Activated naive CD4-positive, alpha-beta T cell treated with anti-CD3 and anti-CD28 coated beads, Interleukin-2, amount 10 ng/mL, durations not matched to agents 7 days and 5 days (primary cell): ENCODE measurements around the gene CCL19.

Source experiments
- CTCF ChIA-PET: fragments of 350-600 bp; sonication (Branson Sonifier 250); formaldehyde crosslinking; loops from one replicate; lab custom pipeline; 2021; ENCODE audit warnings: antibody characterized with exemption; lab: Charles Lee
- DNase-seq: peaks from one replicate; pipeline ENCODE4 v3.0.0-alpha.2; 2020
- H3K27ac Mint-ChIP-seq: one replicate; pipeline ENCODE4 v1.8.0; 2021; ENCODE audit warnings: mild to moderate bottlenecking, moderate library complexity, mixed read lengths
- H3K27me3 Mint-ChIP-seq: one replicate; pipeline ENCODE4 v1.8.0; 2021; ENCODE audit warnings: mild to moderate bottlenecking, mixed read lengths
- H3K36me3 Mint-ChIP-seq: one replicate; pipeline ENCODE4 v1.8.0; 2021; ENCODE audit warnings: mixed read lengths
- H3K4me1 Mint-ChIP-seq: one replicate; pipeline ENCODE4 v1.8.0; 2021; ENCODE audit warnings: mixed read lengths
- H3K4me3 Mint-ChIP-seq: one replicate; pipeline ENCODE4 v1.8.0; 2021; ENCODE audit warnings: mild to moderate bottlenecking, moderate library complexity, mixed read lengths
- H3K9me3 Mint-ChIP-seq: one replicate; pipeline ENCODE4 v1.8.0; 2021; ENCODE audit warnings: mixed read lengths

The CCL19 gene

DNA sequence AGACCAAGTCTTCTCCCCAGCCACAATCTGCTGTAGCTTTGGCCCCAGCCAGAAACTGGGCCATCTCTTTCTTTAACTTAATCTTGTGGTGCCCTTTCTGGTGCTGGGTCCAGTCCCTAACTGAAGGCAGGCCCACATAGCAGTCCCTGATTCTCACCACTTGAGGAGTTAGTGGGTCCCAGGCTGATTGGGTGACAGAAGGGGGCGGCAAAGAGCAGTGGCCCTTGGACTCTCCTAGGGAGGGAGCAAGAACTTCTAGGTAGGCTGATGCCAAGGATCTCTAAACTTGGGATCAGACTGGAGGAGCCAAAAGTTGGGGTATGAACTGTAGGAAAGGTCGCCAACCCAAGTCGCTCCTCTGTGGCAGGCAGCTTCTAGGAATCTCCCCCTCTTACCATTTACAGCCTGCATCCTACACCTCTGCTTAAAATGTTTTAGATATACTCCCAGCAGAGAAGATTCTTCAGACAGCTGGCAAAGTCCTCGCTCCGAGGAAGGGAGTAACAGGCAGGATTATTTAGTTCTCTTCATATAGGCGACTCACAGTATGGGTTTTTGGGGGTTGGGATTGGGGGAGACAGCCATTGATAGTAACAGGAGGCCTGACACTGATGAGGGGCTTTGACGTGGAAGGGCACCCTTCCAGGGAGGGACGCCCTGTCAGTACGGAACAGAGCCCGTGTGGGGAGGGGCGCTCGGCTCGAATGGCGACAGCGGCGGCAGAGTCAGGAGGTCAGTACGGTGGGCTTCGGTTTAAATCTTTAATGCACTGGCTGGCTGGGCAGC, 26.6 kb downstream of the CCL19 start:
- peaks cover 7% of the 10 kb centered on the region for H3K9me3 Mint-ChIP-seq
- peak overlapping the region; percentile 93 for H3K27ac Mint-ChIP-seq
- CTCF ChIA-PET = interaction anchor here (0.8 to 5.2 kb wide), 12 partner anchors 10 to 54 kb away, joined by 3 to 36 read pairs (median 4); partner anchors contain the start of genes GALT and SIGMAR1

DNA sequence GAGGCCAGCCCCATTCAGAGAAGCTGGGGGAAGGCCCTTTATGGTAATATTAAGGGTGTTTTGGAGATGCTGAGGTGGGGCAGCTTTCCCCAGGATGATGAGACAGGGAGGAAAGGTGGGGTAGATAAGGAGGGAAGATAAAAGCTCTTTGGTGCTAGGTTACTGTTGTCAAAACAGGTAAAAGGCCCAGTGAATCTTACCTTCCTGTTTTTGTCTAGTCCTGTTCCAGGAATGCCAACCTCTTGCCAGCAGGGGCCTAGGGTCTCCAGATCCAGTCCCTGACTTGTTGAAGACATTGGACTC, 27.8 kb downstream of the CCL19 start:
- CTCF ChIA-PET = interaction anchor here (0.6 to 5.2 kb wide), 8 partner anchors 11 to 261 kb away, joined by 3 to 36 read pairs (median 4); partner anchors contain the start of genes GALT, IL11RA and SIGMAR1

More for the DNA sequence above, 26.6 kb downstream of the CCL19 start:
- Mint-ChIP-seq H3K4me1 (peaks cover 49% of the 10 kb centered on the region), H3K36me3 (peaks cover 38% of the 10 kb centered on the region), H3K4me3 (peak overlapping the region; percentile 85), H3K27me3 (peaks cover 15% of the 10 kb centered on the region)
- peak; percentile 84 for DNase-seq

DNA sequence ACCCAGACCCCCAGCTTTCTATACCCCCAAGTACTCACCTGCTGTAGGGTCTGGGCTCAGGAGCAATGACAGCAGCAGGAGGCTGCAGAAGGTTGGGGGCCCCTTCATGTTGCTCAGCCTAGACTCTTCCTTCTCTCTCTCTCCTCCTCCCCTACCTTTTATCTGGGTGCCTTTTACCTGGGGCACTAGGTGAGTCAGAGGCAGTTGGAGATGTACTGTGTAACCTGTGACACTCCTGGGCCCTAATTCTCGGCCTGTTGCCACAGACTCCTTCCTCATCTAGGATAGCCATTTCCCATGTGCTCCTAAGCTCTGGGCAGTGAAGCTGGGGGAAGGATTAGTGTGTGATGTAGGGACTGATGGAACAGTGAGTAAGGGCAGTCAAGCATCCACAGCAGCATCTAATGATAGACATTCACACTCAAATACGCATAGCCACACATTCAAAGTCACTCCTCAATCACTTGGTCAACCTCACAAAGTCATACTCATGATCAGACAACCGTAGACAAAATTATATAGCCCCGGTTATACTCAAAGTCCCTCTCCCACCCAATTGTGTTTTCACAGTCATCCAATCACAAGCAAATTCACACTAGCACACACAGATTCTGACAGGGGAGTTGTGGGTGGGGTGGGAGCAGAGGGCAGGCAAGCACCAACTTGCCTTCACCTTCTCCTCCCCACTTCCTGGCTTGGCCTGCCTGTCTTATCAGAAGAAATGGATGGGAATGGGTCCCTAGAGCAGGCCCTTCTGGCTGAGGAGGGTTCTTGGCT, 28.4 kb downstream of the CCL19 start, which contains the start of gene CCL27:
CCL27 (minus strand) TSS at position 132 of the 777 bp plus-strand sequence; CDS start at position 108, 24 bp downstream.
- H3K27me3 Mint-ChIP-seq = peaks cover 10% of the 10 kb centered on the region
- DNase-seq = peak; percentile 40
- CTCF ChIA-PET = interaction anchor here (0.6 to 5.2 kb wide), 8 partner anchors 10 to 260 kb away, joined by 3 to 36 read pairs (median 4); partner anchors contain the start of genes GALT and IL11RA

More for the DNA sequence above, 27.8 kb downstream of the CCL19 start:
- no peak for DNase-seq
- Mint-ChIP-seq H3K27ac (peak overlapping the region; percentile 93), H3K36me3 (peaks cover 30% of the 10 kb centered on the region), H3K4me3 (peak overlapping the region; percentile 24), H3K4me1 (peaks cover 49% of the 10 kb centered on the region), H3K9me3 (no peaks in the 10 kb centered on the region), H3K27me3 (peaks cover 11% of the 10 kb centered on the region)

DNA sequence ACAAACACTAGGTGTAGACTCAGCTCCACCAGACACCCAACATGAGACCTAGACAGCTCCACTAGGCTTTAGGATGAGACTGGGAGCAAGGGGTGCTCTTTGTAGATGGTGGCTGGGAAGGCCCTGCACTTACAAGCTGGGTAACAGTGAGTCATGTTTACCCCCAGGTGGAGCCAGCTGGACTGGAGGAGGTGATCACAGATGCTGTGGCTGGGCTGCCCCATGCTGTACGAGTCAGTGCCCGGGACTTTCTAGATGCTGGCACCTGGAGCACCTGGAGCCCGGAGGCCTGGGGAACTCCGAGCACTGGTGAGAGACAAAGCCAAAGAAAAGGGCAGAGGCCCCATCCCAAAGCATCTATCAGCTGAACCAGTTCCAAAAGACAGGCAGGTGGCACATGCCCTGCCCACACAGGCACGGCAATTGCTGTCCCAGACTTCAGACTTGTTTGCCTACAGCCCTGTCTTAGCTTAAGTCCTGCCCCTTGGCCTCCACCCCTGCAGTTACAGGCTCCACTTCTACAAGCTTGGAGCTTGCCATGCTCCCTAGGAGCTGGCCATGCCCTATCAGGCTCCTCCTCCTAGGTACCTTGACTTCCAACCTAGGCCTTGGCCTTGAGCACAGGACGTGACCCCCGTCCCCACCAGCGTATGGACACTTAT, 31.4 kb downstream of the CCL19 start:
- Mint-ChIP-seq H3K4me1 (peaks cover 36% of the 10 kb centered on the region), H3K36me3 (peaks cover 24% of the 10 kb centered on the region), H3K27me3 (no peaks in the 10 kb centered on the region), H3K4me3 (no peak overlapping the region), H3K9me3 (no peaks in the 10 kb centered on the region), H3K27ac (no peak overlapping the region)
- no peak for DNase-seq
- CTCF ChIA-PET = interaction anchor here (1.1 to 2.4 kb wide), 3 partner anchors 12 to 43 kb away, joined by 3 to 8 read pairs (median 3); no protein-coding TSS in a partner anchor

More for the DNA sequence above, 28.4 kb downstream of the CCL19 start, which contains the start of gene CCL27:
- Mint-ChIP-seq H3K4me3 (peak within 1 kb of the TSS; percentile 24), H3K27ac (peak within 1 kb of the TSS; percentile 93), H3K36me3 (peaks cover 28% of the 10 kb centered on the region), H3K4me1 (peaks cover 49% of the 10 kb centered on the region), H3K9me3 (no peaks in the 10 kb centered on the region)

DNA sequence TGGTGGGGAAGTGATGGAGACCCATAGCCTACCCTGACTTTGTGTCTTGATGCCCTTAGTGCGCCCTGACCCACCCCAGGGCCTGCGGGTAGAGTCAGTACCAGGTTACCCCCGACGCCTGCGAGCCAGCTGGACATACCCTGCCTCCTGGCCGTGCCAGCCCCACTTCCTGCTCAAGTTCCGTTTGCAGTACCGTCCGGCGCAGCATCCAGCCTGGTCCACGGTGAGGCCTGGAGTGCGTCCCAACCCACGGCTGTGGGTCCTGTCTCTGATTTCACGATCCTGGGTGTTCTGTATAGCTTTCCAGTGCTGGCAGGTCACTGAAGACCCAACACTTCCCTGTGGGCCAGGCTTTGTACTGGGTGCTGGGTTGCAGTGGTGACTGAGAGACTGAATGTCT, 32.6 kb downstream of the CCL19 start:
- Mint-ChIP-seq H3K27me3 (no peaks in the 10 kb centered on the region), H3K27ac (no peak overlapping the region), H3K4me3 (no peak overlapping the region), H3K9me3 (no peaks in the 10 kb centered on the region), H3K4me1 (peaks cover 24% of the 10 kb centered on the region), H3K36me3 (peaks cover 21% of the 10 kb centered on the region)
- no peak for DNase-seq
- CTCF ChIA-PET = interaction anchor here (2.4 kb wide), 1 partner anchor 11 kb away, joined by 8 read pairs; no protein-coding TSS in a partner anchor

DNA sequence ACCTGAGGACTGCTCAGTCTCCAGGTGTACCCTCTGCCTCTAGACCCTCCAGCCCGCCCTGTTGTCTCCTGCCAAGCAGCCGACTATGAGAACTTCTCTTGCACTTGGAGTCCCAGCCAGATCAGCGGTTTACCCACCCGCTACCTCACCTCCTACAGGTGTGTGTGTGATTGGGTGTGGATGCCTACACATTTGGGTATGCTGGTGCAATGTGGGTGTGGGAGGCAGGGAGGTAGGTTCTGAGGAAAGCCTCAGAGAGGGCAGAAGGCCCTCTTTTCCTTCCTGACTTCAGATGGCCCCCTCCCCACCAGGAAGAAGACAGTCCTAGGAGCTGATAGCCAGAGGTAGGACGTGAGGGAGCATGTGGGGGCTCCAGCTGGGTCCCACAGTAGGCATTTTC, 34.1 kb downstream of the CCL19 start:
- no peak for DNase-seq
- Mint-ChIP-seq H3K4me1 (peaks cover 19% of the 10 kb centered on the region), H3K4me3 (no peak overlapping the region), H3K27me3 (no peaks in the 10 kb centered on the region), H3K9me3 (no peaks in the 10 kb centered on the region), H3K36me3 (peaks cover 16% of the 10 kb centered on the region), H3K27ac (no peak overlapping the region)
- CTCF ChIA-PET = interaction anchor here (1.0 to 1.8 kb wide), 2 partner anchors 9 to 23 kb away, joined by 3 to 4 read pairs; no protein-coding TSS in a partner anchor

DNA sequence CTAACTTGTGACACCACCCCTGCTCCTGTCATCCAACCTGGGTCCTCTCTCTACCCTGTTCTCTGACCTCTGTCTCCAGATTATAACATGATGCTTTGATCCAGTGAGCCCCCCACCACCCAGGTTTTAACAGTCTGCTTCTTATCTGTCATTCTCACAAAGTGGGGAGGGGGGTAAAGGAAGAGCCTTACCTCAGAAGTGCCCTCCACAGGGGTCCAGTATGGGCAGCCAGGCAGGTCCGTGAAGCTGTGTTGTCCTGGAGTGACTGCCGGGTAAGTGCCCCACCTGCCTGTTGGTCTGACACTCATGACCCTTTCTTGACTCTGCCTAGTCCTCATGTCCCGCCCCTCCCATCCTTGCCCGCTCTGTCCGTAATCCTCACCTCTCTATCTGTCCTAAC, 35.7 kb downstream of the CCL19 start:
- Mint-ChIP-seq H3K27ac (no peak overlapping the region), H3K36me3 (peaks cover 9% of the 10 kb centered on the region), H3K27me3 (no peaks in the 10 kb centered on the region), H3K4me1 (peaks cover 12% of the 10 kb centered on the region), H3K4me3 (no peak overlapping the region), H3K9me3 (no peaks in the 10 kb centered on the region)
- DNase-seq = no peak
- CTCF ChIA-PET = no interaction called here

DNA sequence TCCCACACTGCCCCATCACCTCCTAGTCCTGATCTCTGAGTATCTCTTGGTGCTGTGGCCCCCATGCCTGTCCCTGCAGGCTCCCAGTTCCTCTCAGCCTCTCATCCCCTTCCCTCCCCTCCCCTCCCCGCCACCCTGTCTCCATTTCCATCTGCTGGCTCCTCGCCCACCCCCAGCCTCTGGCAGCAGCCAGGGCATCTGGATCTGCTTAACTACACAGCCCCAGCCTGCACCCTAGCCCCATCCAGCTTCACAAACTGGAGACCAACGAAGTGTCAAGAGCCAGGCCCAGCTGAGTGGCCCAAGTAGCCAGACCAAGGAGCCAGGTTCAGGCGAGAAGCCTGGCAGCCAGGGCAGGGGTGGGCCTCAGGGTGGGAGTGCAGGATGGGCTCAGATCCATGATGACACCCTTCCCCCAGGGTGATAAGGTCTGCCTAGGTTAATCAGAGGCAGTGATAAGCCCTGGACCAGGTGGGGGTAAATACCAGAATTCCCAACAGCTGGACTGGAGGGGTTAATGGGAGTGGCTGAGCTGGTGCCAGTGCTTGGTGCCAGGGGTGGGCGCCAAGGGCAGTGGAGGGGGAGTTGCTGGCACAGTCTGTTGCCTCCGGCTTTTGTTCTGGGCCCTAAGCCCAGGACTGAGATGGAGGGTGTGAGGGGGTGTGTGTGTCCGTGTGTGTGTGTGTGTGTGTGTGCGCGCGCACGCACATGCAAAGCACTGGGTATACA, 36.6 kb downstream of the CCL19 start:
- H3K4me3 Mint-ChIP-seq = no peak overlapping the region
- H3K27me3 Mint-ChIP-seq = no peaks in the 10 kb centered on the region
- H3K4me1 Mint-ChIP-seq = peaks cover 12% of the 10 kb centered on the region
- H3K9me3 Mint-ChIP-seq = no peaks in the 10 kb centered on the region
- no peak for DNase-seq
- CTCF ChIA-PET = no interaction called here
- H3K27ac Mint-ChIP-seq = no peak overlapping the region
- peaks cover 11% of the 10 kb centered on the region for H3K36me3 Mint-ChIP-seq

DNA sequence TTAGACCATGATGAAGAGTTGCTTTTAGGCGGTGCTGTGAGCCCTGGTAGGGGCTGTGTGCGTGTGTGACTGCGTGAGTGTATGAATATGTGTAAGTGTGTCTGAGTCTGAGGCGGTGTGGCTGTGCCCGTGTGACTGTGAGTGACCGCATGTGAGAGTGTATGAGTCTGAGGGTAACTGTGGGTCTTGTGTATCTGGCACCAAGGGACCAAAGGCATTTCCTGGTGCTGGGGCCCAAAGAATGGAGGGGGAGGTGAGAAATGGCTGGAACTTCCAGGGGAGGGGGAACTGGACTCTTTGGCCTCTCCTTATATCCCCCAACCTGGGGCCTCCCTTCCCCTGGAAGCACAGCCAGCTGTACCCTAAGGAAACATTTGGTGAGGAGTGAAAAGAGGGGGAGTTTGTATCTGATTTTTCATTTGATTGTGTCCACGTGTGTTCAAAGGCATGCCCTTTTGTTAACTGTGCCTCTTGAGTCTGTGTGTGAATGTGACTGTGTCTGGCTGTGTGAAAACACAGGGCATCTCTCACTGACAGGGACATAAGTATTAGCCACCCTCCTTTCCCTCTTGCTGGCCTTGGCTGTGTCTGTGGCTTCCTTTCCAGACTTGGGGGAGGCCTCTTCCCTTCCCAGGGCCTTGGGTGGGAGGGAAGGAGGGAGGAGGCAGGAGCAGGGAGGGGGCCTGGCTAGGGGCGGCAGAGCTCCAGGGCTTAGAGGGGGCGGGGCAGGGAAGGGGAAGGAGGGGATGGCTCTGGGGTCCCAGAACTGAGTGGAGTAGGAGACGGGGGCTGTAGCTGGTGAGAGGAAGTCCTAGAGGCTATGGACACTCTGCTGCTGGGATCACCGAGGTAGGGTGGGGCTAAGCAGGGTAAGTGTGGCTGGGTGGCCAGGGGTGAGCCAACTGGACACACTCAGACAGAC, 37.7 kb downstream of the CCL19 start:
- Mint-ChIP-seq H3K27ac (no peak overlapping the region), H3K4me3 (no peak overlapping the region), H3K9me3 (no peaks in the 10 kb centered on the region), H3K27me3 (no peaks in the 10 kb centered on the region), H3K36me3 (peaks cover 22% of the 10 kb centered on the region), H3K4me1 (peaks cover 23% of the 10 kb centered on the region)
- CTCF ChIA-PET = no interaction called here
- no peak for DNase-seq

DNA sequence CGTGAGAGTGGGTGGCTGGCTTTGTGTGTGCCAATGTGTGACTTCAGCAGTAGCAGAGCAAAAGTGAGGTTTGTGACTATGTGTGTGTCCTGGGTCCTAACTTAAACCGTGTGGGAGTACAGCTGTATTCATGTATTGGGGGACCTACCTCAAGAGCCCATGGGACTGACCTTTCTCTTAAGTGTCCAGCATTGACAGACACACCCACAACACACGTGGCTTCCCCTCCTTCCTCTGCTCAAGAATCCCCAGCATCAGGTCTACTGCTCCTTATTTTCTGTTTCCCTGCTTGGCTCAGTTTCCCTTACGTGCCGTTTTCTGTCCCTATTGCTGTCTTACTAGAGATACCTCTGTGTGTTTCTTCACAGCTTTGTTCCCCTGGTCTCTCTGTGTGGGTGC, 38.5 kb downstream of the CCL19 start:
- peaks cover 31% of the 10 kb centered on the region for H3K4me1 Mint-ChIP-seq
- no peak overlapping the region for H3K27ac Mint-ChIP-seq
- CTCF ChIA-PET = interaction anchor here (1.0 kb wide), 1 partner anchor 10 kb away, joined by 3 read pairs; the partner anchor contains the start of gene CCL27
- H3K36me3 Mint-ChIP-seq = peaks cover 30% of the 10 kb centered on the region
- H3K9me3 Mint-ChIP-seq = no peaks in the 10 kb centered on the region
- DNase-seq = no peak
- H3K4me3 Mint-ChIP-seq = no peak overlapping the region
- H3K27me3 Mint-ChIP-seq = no peaks in the 10 kb centered on the region

DNA sequence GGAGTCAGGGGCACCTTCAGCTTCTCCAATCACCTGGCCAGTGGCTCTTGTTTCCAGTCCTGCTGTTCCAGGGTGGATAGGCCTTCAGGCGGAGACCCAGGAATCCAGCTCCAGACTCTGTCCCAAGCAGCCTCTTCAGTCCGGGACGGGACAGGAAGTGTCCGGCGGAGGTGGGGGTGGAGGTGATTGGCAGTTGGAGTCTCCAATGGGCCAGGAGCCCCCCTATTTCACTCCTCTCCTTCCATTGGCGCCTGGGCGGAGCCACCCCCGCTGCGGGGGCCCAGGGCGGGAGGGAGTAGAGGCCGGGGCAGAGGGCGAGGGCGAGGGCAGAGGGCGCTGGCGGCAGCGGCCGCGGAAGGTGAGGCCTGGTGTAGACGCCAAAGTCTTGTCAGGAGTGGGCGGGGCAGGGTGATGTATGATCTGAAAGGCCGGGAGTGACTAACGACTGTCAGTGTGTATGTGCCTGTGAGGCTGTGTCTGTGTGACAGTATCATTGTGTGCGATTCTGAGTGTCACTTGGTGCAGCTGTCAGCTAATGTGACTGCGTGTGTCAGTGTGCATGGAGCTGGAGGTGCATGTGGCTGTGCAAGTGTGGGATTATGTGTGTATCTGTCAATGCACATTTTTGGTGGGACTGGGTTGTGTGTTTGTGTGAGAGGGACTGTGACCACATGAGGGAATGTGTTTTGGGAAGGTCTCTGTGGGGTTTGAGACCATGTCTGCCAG, 39.0 kb downstream of the CCL19 start, which contains the start of gene IL11RA:
IL11RA (plus strand) TSS at position 310 of the 726 bp plus-strand sequence. CDS start 3,033 bp downstream, outside the sequence.
- Mint-ChIP-seq H3K4me3 (no peak within 1 kb of the TSS), H3K27ac (no peak within 1 kb of the TSS), H3K9me3 (no peaks in the 10 kb centered on the region), H3K27me3 (no peaks in the 10 kb centered on the region), H3K4me1 (peaks cover 36% of the 10 kb centered on the region), H3K36me3 (peaks cover 36% of the 10 kb centered on the region)
- CTCF ChIA-PET = interaction anchor here (1.0 kb wide), 1 partner anchor 11 kb away, joined by 3 read pairs; the partner anchor contains the start of gene CCL27
- DNase-seq = peak; percentile 47

DNA sequence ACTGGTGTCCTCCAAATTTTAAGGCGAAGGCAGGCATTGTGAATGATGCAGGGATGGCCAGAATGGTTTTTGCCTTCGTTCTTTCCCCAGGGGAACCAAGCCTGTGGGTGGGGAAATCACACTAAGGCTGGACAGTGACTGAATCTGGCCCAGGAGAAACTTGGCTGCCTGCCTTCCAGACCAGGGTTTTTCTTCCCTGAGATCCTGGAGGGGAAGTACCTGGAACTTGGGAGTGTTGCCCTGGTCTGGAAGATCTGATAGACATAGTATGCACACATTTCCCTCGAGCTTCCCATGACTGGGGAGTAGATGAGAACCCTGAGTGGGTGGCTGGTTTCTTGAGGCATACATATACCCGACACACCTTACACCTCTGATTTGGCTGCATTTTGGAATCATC, 39.8 kb downstream of the CCL19 start:
- peaks cover 40% of the 10 kb centered on the region for H3K4me1 Mint-ChIP-seq
- H3K36me3 Mint-ChIP-seq = peaks cover 37% of the 10 kb centered on the region
- H3K27me3 Mint-ChIP-seq = no peaks in the 10 kb centered on the region
- H3K9me3 Mint-ChIP-seq = no peaks in the 10 kb centered on the region
- CTCF ChIA-PET = interaction anchor here (1.1 kb wide), 1 partner anchor 12 kb away, joined by 4 read pairs; no protein-coding TSS in a partner anchor
- H3K27ac Mint-ChIP-seq = no peak overlapping the region
- no peak overlapping the region for H3K4me3 Mint-ChIP-seq
- no peak for DNase-seq
